SIG-M5 (cell line): ENCODE results near the gene EWSR1.
"Not testable (repeated sequence)": the region's sequence is repeated elsewhere in the genome, so short reads cannot be mapped to it uniquely, and the experiment has no call there.

Source experiments
- DNase-seq: peaks from one replicate; lab custom pipeline; 2025; lab: John Stamatoyannopoulos, UW

The EWSR1 gene, protein sequence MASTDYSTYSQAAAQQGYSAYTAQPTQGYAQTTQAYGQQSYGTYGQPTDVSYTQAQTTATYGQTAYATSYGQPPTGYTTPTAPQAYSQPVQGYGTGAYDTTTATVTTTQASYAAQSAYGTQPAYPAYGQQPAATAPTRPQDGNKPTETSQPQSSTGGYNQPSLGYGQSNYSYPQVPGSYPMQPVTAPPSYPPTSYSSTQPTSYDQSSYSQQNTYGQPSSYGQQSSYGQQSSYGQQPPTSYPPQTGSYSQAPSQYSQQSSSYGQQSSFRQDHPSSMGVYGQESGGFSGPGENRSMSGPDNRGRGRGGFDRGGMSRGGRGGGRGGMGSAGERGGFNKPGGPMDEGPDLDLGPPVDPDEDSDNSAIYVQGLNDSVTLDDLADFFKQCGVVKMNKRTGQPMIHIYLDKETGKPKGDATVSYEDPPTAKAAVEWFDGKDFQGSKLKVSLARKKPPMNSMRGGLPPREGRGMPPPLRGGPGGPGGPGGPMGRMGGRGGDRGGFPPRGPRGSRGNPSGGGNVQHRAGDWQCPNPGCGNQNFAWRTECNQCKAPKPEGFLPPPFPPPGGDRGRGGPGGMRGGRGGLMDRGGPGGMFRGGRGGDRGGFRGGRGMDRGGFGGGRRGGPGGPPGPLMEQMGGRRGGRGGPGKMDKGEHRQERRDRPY

DNA sequence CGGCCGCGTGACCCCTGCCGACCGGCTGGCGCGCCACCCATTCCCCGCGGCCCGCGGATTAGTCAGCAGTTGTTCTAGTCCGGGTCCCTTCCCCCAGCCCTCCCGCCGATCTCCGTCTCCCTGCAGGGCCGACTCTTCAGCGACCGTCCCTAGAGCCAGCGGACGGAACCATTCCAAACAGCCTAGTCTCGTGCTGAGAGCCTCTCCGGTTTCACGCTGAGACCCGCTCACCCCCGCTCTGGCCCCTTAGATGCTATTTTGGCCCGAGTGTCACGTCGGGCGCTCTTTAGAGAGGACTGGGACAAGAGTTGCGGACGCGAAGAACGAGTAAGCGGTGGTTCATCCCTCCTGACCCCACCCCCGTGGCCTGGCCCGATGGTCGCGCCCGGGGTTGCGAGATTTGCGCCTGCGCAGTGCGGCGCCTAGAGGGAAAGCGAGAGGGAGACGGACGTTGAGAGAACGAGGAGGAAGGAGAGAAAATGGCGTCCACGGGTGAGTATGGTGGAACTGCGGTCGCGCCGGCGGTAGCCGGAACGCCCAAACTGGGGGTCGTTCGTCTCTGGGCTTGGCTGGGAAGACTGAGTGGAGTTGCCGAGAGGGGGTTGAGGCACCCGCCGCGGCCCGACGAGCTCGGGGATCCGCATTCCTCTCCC, at the start of gene EWSR1, which contains the start of gene RHBDD3:
Gene EWSR1, plus strand, starts transcription at position 411 of the 653 bp plus-strand sequence. Its CDS starts 69 bp downstream, at position 480.
Gene RHBDD3, minus strand, starts transcription at position 124 of the 653 bp plus-strand sequence. CDS start 2,355 bp downstream, outside the sequence.
- peak; percentile 42 for DNase-seq

- no peak for DNase-seq
Observed at GRCh38 chr22:29218758-29219408, 49.2 kb upstream of the EWSR1 start.

- not testable (repeated sequence) for DNase-seq
Observed at GRCh38 chr22:29219409-29219782, 48.7 kb upstream of the EWSR1 start.

- DNase-seq, result no peak
Observed at GRCh38 chr22:29219881-29220670, 48.0 kb upstream of the EWSR1 start.

DNA sequence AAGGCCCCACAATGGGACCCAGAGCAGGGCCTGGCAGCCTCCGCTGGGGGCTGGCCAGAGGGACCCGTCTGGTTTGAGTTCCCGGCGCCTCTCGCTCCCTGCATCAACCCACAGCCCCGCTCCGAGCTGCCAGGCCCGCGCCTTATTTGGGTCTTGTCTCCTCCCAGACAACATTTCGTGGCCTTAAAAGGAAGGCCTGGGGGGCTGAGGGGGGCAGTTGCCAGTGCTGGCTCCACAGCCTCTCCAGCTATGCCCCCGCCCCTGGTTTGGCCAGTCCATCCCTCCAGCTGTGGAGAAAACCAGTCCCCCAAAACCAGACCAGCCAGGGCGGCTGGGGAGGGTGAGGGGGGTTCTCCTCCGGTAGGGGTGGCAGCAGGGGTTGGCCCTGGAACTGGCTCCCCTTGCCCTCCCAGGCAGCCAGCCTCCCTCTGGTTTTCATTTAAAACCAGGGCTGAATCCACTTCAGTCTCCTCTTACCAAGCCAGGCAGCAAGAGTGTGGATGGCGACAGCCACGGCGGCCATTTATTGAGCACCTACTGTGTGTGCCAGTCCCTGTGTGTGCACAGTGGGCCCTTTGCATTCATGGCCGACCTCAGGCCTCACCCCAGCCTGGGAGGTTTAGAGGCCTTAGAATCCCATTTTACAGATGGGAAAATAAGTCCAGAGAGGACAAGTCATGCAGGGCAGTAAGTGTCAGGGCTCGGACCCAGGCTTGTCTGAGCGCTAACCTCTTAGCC, 43.8 kb upstream of the EWSR1 start:
- no peak for DNase-seq

- DNase-seq, result no peak
Observed at GRCh38 chr22:29224859-29225410, 43.1 kb upstream of the EWSR1 start.

DNA sequence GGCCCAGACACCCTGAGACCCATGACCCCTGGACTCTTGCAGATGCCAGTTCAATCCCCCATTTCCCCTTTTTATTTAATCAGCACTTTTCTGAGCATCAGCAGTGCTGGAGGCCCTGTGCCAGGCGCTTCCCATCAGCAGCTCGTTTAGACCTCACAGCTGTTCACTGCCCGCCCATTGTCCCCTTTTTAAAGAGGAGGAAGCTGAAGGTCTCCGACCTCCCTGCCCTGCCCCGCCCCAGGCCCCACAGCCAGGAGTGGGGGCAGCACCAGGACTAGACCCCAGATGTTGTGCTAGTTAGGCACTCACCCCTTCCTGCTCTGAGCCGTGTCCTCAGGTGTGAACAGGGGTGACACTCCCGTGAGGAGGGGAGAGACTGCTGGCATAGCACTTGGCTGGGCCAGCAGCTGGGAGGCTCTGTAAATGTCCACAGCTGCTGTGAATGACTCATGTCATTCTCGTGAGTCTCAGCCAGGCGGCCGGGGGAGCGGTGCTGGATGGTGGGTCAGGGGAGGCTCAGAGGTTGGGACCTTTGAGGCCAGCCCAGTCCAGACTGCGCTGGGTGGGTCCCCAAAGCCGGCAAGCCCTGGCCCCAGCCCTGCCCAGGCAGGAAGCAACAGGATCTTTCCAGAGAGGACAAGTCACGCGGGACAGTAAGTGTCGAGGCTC, 42.5 kb upstream of the EWSR1 start:
- DNase-seq, result no peak

DNA sequence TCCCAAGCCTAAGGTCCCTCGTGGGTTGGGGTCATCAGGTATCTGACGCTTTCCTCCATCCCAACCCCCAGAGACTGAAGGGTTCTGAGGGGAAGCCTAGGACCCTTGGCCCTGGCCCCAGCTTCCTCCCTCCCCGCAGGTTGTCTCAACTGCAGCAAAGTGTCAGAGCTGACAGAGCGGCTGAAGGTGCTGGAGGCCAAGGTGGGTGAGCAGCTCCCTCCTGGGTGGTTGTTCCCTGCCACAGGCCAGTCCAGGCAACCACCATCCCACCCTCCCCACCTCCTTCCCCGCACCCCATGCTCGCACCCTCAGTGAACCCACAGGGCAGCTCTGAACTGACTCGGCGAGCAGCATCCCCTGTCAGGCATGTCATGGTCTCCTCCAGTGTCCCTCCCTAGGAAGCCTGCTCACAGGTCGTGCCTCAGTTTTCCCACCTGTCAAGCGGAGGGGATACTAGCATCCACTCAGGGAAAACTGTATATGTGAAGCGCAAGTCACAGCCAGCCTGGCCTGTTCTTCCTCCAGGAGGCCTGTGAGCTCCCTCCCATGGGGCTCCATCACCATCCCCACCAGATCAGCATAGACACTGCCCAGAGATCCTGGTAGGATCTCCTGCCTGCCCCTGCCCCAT, 41.6 kb upstream of the EWSR1 start:
- DNase-seq, result no peak

- no peak for DNase-seq
Observed at GRCh38 chr22:29230972-29231875, 36.8 kb upstream of the EWSR1 start.

DNA sequence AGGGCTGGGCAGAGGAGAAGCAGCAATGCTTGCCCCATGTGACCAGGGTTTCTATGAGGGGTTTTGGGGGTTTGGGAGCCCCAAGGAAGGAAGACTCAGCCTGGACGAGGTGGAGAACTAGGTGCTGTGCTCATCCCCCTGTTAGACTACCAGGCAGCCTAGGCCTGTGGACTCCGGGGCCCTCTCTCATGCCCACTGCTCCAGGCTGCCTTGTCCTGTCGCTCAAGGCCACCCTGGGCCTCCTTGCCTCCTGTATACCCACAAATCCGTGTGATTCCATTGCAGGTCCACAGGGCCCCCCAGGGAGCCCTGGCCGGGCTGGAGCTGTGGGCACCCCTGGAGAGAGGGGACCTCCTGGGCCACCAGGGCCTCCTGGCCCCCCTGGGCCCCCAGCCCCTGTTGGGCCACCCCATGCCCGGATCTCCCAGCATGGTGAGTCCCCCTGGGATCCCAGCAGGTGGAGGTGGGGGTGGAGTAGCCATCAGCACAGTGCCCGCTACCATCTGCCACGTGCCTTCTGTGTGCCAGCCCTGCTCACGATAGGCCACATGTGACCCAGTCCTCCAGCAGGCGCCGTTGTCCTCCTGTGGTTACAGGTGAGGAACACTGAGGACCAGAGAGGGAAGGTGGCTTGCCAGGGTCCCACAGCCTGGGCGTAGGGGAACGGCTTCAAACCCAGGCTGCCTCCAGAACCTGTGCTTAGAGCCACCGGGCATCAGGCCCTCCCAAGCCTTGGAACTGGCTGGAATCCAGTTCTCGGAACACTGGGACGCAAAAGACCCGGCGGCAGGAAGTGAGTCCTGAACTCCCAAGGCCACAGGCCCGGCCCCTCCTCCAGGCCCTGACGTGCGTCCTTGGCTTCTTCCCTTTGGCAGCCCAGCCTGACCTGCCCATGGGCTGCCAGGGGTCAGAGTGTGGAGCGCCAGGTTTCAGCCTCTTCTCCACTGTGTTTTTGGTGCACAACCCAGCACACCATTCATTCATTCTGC, 35.8 kb upstream of the EWSR1 start:
- no peak for DNase-seq

DNA sequence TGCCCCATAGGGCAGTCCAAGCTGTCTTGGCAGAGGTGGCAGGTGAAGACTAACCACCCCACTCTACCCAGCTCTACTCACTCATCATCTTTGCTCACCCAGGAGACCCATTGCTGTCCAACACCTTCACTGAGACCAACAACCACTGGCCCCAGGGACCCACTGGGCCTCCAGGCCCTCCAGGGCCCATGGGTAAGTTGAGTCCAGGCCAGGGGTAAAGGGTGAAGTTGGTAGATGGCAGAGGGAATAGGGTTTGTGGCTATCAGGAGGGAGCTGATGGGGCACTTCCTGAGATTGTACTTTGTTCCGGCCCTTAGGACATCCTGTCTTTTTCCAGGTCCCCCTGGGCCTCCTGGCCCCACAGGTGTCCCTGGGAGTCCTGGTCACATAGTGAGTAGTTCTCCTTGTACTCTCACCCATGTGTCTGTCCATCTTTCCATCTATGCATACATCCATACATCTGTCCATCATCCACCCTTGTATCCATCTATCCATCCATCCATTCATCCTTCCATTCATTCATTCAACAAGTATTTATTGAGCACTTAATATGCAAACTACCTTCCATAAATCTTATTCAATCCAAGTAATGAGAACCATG, 34.7 kb upstream of the EWSR1 start:
- no peak for DNase-seq

DNA sequence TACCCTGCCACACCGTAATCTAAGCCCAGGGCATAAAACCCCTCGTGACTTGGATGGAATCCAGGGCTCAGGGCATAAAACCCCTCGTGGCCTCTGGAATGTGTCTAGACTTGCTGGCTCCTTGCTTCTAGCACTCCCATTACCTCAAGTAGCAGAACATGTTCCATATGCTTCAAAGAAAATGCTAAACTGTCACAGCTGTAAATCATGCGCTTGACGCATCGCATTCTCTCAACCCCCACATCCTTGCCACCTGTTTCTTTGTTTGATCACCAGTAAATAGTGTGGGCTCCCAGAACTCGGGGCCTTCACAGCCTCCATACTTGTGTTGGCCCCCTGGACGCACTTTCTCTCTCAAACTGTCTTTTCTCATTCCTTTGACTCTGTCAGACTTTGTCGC, 27.6 kb upstream of the EWSR1 start:
- not testable (repeated sequence) for DNase-seq

- DNase-seq, result no peak
Observed at GRCh38 chr22:29243874-29244446, 24.1 kb upstream of the EWSR1 start.

GRCh38 chr22:29244785-29245625, 23.1 kb upstream of the EWSR1 start:
- DNase-seq, result no peak

- no peak for DNase-seq
Observed at GRCh38 chr22:29245626-29246385, 22.3 kb upstream of the EWSR1 start.
